NOMO-1 treated with dmso at 0.1 percent for 144 hours (cell line): Measurements from ENCODE around the gene VIL1.

Source experiments
- DNase-seq: peaks from one replicate; lab custom pipeline; 2025; ENCODE audit not compliant: unreplicated experiment; lab: John Stamatoyannopoulos, UW

Gene VIL1

GRCh38 chr2:218394298-218395089 is 24.4 kb upstream of the VIL1 start:
- DNase-seq, result no peak

GRCh38 chr2:218395090-218395444 is 23.9 kb upstream of the VIL1 start:
- no peak for DNase-seq

DNA sequence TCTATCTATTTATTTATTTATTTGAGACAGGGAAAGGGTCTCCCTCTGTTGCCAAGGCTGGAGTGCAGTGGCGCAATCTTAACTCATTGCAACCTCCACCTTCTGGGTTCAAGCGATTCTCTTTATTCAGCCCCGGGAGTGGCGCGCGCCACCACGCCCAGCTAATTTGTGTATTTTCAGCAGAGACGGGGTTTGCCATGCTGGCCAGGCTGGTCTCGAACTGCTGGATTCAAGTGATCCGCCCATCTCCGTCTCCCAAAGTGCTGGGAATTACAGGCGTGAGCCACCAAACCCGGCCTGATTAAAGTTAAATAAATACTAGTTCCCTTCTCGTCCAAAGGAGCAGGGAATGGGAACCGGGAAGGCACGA is 23.5 kb upstream of the VIL1 start:
- no peak for DNase-seq

DNA sequence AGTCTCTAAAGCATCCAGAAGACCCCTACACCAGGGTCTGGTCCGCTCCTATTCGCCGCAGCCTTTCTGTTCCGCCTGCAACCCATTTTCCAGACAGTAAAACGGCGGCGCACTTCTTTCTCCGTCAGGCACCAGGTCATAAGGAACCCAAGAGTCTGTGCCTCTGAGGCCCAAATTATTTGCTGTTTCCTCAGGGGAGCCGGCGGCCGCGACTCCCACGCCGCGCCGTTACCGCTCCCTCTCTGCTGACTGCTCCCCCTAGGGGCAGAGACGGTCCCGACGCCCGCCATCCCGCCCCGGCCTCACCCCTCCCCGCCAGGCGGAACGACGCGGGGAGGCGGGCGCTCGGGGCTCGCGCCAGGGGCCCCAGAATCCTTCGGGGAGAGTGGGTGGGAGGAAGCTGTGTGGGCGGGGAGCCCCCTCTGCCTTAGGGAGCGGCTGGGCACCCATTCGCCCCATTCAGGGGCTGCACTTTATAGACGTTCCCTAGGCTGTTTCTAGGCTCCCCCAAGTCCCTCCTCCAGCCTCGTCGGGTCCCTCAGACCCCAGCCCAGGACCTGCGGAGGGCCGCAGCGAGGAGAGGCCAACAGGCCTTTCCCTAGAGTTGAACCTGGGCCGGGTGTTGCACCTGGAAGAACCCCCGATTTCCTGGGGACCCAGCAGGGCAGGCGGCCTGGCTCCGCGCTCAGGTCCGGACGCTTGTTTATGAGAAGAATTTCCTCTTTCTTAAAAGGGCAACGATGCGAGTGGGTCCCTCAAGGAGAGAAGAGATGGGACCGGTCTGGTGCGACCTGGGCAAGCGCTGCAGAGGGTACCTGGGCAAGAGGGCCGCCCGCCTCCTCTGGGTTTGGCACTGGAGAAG is 22.9 kb upstream of the VIL1 start:
- DNase-seq, result peak; percentile 97

GRCh38 chr2:218396688-218397462 is 22.0 kb upstream of the VIL1 start:
- peak; percentile 17 for DNase-seq

DNA sequence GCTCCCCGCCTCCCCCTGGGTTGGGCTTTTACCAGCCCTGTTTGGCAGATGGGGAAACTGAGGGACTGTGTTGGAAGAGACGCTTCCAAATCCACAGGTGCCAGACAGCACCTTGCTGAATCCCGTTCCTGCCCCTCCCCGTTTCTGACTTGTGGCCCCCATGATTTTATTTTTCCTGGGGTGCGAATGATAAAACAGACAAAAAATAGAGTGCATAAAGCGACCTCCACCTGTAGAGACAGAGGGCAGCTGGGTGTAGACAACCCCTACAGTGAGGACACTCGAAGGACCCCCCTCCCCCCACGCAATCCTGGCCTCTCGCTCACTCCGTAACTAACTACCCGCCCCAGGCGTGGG is 21.5 kb upstream of the VIL1 start:
- peak; percentile 20 for DNase-seq

- DNase-seq, result peak; percentile 66
Observed at GRCh38 chr2:218397820-218398436, 21.0 kb upstream of the VIL1 start.

DNA sequence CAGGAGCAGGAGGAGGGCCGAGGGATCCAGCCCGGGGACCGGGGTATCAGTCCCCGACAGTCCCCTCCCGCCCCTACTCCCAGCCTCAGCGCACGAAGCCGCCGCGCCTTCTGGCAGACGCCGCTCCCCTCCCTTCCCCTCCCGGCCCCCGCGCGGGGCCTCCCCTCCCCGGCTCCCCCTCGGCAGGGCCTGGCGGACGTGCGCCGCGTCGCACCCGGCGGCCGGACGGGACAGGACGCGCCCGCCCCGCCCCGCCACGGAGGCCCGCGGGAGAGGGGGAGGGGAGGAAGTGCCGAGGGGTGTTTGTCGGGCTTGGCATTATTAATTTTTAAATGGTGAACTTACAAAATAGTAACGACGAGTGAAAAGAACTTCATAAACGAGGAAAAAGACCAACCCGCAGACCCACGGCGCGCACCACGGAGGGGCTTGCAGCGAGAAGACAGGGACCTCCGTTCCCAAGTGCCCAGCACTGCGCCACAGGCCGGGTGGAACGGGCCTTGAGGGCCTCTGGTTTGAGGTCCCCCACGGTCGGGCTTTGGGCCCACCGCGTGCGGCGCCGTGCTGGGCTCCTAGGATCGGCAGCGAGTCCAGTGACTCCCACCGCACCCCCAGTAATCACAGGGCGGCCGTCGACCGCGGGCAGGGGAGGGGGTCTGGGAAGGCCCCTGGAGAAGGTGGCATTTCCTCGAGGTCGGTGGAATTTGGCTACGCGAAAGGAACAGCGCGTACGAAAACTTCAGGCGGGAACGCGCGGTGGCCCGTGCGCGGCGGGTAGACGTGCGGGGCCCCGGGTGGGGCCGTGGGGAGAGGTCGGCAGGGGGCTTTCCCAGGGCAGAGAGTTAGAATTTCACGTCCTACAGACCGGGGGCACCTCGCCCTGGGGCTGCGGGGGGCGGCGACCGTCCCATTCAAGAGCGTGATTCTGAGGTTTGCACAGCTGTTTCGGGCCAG is 20.2 kb upstream of the VIL1 start:
- peak; percentile 44 for DNase-seq

GRCh38 chr2:218399391-218400166 is 19.3 kb upstream of the VIL1 start, which contains the start of gene CTDSP1:
Gene CTDSP1, plus strand, starts transcription at chr2:218399868. Its CDS starts 223 bp downstream, at chr2:218400091.
- peak; percentile 89 for DNase-seq

DNA sequence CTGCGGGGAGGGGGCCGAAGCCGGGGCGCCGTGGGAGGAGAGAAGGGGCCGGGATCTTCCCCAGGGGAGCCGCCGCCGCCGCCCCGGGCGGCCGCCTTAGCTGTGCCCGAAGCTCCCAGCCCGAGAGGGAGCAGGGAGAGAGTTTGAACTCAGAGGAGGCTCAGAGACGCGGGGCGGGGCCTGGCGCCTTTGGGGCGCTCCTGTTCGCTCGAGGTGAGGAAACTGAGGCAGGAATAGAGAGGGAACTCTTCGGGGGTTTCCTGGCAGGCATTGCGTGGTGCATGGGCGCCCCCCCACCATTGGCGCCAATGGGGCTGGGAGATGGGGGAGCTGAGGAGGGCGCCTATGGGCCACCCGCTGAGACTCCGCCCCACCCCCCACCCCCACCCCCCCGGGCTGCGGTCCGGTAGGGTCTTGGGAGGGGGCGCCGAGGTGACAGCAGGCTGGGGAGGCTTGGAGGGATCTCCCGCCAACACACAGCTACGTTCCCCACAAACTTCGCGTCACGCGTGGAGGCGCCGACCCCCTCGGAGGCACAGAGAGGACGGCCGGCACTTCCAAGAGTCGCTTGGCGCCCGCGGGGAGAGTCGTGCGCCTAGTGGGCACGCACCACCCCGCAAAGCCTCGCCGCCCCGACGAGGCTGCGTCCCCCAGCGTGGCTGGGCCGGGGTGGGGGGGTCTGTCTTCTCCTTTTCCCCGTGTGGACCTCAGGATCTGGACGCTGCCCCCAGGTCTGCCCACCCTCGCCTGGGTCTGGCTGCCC is 18.6 kb upstream of the VIL1 start:
- DNase-seq, result no peak

DNA sequence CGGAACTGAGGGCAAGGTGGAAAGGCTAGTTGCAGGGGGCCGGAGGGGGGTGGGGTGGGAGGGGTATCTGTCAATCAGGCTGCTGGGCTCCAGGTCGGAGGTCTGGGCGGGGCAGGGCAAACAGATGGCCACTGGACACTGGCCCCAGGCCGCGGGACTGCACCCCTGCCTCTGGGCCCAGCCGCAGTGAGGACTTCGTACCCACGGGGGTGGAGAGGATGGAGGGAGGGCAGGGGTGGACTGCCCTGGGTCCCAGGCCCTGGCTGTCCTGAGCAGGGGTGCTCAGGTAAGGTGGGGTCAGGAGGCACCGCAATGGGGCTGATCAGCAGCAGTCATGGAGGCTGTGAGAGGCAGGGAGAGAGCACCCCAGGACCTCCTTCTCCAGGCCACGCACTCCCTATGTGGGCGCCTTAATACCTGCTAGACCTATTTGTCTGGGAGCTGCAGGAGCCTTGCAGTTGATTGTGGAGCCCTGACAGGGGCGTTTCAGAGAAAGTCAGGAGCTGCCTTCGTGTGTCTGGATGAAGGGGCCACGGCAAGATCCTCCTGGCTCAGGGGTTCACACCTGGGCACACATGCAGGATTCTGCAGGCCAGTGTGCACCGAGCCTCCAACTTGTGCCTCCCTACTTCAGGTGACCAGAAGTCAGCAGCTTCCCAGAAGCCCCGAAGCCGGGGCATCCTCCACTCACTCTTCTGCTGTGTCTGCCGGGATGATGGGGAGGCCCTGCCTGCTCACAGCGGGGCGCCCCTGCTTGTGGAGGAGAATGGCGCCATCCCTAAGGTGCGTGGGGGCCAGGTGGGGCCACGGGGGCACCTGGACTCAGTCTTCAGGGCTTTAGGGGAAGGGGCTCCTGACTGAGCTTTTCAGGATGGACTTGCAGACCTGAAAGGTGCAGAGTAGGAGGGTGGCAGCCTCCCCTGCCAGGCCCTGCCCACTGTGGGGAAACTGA is 17.7 kb upstream of the VIL1 start:
- no peak for DNase-seq

- DNase-seq, result no peak
Observed at GRCh38 chr2:218401890-218402289, 17.0 kb upstream of the VIL1 start.

DNA sequence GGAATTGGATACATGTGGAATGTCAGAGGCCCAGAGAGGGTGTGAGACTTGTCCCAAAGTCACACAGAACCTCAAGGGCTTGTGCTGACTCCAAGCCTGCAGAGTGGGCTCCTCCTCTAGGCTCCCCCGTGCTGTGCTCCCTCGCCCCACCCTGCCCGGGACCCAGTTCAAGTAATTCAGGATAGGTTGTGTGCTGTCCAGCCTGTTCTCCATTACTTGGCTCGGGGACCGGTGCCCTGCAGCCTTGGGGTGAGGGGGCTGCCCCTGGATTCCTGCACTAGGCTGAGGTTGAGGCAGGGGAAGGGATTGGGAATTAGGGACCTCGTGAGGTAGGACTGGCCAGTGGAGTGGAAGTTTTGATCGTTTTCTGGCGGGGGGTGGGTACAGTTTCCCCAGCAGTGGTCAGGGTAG is 16.4 kb upstream of the VIL1 start:
- no peak for DNase-seq

DNA sequence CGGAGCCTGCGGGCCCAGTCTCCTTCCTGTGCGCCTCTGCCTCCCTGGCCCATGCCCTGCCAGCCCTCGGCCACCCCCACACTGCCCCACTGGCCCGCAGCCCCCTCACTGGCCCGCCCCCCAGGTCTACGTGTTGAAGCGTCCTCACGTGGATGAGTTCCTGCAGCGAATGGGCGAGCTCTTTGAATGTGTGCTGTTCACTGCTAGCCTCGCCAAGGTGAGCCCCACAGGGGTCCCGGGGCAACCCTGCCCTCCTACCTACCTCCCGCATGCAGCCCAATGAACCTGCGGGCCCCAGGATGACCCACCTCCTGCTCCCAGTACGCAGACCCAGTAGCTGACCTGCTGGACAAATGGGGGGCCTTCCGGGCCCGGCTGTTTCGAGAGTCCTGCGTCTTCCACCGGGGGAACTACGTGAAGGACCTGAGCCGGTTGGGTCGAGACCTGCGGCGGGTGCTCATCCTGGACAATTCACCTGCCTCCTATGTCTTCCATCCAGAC is 16.0 kb upstream of the VIL1 start:
- no peak for DNase-seq

GRCh38 chr2:218403810-218404209 is 15.1 kb upstream of the VIL1 start:
- no peak for DNase-seq

DNA sequence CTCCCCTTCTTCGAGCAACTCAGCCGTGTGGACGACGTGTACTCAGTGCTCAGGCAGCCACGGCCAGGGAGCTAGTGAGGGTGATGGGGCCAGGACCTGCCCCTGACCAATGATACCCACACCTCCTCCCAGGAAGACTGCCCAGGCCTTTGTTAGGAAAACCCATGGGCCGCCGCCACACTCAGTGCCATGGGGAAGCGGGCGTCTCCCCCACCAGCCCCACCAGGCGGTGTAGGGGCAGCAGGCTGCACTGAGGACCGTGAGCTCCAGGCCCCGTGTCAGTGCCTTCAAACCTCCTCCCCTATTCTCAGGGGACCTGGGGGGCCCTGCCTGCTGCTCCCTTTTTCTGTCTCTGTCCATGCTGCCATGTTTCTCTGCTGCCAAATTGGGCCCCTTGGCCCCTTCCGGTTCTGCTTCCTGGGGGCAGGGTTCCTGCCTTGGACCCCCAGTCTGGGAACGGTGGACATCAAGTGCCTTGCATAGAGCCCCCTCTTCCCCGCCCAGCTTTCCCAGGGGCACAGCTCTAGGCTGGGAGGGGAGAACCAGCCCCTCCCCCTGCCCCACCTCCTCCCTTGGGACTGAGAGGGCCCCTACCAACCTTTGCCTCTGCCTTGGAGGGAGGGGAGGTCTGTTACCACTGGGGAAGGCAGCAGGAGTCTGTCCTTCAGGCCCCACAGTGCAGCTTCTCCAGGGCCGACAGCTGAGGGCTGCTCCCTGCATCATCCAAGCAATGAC is 14.4 kb upstream of the VIL1 start:
- no peak for DNase-seq
